DND-41 (cell line): ENCODE results near the gene NRSN1.

Experiments used
- CTCF ChIP-seq: IDR thresholded peaks from 2 replicates; pipeline ENCODE4 v1.5.1; 2012; ENCODE audit warnings: borderline replicate concordance, low read length, moderate library complexity, mild to moderate bottlenecking; ENCODE audit not compliant: poor library complexity, severe bottlenecking; ENCODE audit errors: extremely low read depth
- EZH2 ChIP-seq: IDR thresholded peaks from 3 replicates; pipeline ENCODE4 v1.6.1; 2012; ENCODE audit warnings: borderline replicate concordance, low read depth, mild to moderate bottlenecking, moderate library complexity, low read length, inconsistent platforms; ENCODE audit not compliant: severe bottlenecking

- TF ChIP-seq CTCF (no peak), EZH2 (no peak)
These were observed 67.3 kb downstream of the NRSN1 start for GRCh38 chr6:24193364-24193763.
